Esophagus muscularis mucosa (tissue), 4 donors: ENCODE data around the gene PTPRT. TPM values are rescaled to one million over a fixed set of nuclear protein-coding genes. Genes with fewer than 3 reads are reported as not detected.

Experiments used
- DNase-seq: peaks from one replicate; pipeline ENCODE4 v3.0.0-alpha.2; 2017; ENCODE audit errors: extremely low spot score
- H3K27ac ChIP-seq, 4 donors: fragments of 200-600 bp; sonication (generic); replicated peaks in 1 of 4; 1 replicate in 3 of 4; 2 replicates in 1 of 4; pipeline ENCODE4 v1.5.1; 2016 to 2019; ENCODE audit warnings: mild to moderate bottlenecking in 1 of 4
- H3K27me3 ChIP-seq, 4 donors: fragments of 200-600 bp; sonication (generic); one replicate each; pipeline versions ENCODE4 v1.5.1 to v1.6.0; 2016 to 2019
- H3K36me3 ChIP-seq, 4 donors: fragments of 200-600 bp; sonication (generic); one replicate each; pipeline ENCODE4 v1.5.1; 2016 to 2019
- H3K4me1 ChIP-seq, 4 donors: fragments of 200-600 bp; sonication (generic); one replicate each; pipeline ENCODE4 v1.5.1; 2016 to 2019
- H3K4me3 ChIP-seq, 4 donors: fragments of 200-600 bp; sonication (generic); 1 replicate in 2 of 4; 2 replicates in 2 of 4; pipeline ENCODE4 v1.5.1; 2016 to 2019; ENCODE audit warnings: mild to moderate bottlenecking in 4 of 4, moderate library complexity in 1 of 4
- H3K9me3 ChIP-seq, 4 donors: fragments of 200-600 bp; sonication (generic); 1 replicate in 3 of 4; 2 replicates in 1 of 4; pipeline ENCODE4 v1.5.1; 2016 to 2019
- EP300 ChIP-seq: sonication (generic); formaldehyde crosslinking; IDR thresholded peaks from one replicate; pipeline ENCODE4 v1.6.1; 2017; ENCODE audit warnings: antibody characterized with exemption
- POLR2A ChIP-seq: fragments of 450-650 bp; IDR thresholded peaks from one replicate; pipeline ENCODE4 v1.6.1; 2017; ENCODE audit warnings: antibody characterized with exemption, moderate library complexity, mild to moderate bottlenecking, low read depth
- POLR2AphosphoS5 ChIP-seq, 2 donors: sonication (generic); formaldehyde crosslinking; IDR thresholded peaks; one replicate each; pipeline ENCODE4 v1.6.1; 2017; ENCODE audit warnings: antibody characterized with exemption in 2 of 2
- WGBS: methylation state at CpG from one replicate; pipeline ENCODE4 v1.1.5; 2018; 5-methylcytosine and 5-hydroxymethylcytosine counted together
- intact Hi-C: fragments of 100-400 bp; cut with DNase I; formaldehyde crosslinking; loops from one replicate; pipeline ENCODE4 v1.15.1; 2023
- total RNA-seq, 4 donors: library from RNA; depleted of rRNA; stranded (reverse); fragments of >200 nt; gene quantifications; one replicate each; pipeline versions ENCODE4 v1.1.0 to v1.2.1, GENCODE V29; 2016
- TF ChIP-seq, protein P1 (sequence below), 3 experiments: fragments of 200-600 bp in 2 of 3; fragments of 450-650 bp in 1 of 3; sonication (generic) in 2 of 3; IDR thresholded peaks; one replicate each; pipeline ENCODE4 v1.5.1; 2017 to 2019; ENCODE audit warnings: antibody characterized with exemption in 3 of 3, mild to moderate bottlenecking in 2 of 3, moderate library complexity in 1 of 3

Gene PTPRT
- total RNA-seq, 4 donors from 2014 or later, result 0.06 to 0.39 TPM; not detected in 2

GRCh38 chr20:42742926-42743325, 446.8 kb downstream of the PTPRT start:
- Histone ChIP-seq H3K9me3 (peaks cover 0 to 22% (median 13%) of the 10 kb centered on the region in 4 donors), H3K27me3 (no peaks in the 10 kb centered on the region), H3K36me3 (no peaks in the 10 kb centered on the region), H3K27ac (no peak overlapping the region), H3K4me3 (no peak overlapping the region), H3K4me1 (no peaks in the 10 kb centered on the region)
- DNase-seq, result no peak
- TF ChIP-seq POLR2AphosphoS5 (IDR thresholded peaks at IDR 0.05) (no peak), POLR2A (no peak), EP300 (no peak)
- TF ChIP-seq, protein P1, sequence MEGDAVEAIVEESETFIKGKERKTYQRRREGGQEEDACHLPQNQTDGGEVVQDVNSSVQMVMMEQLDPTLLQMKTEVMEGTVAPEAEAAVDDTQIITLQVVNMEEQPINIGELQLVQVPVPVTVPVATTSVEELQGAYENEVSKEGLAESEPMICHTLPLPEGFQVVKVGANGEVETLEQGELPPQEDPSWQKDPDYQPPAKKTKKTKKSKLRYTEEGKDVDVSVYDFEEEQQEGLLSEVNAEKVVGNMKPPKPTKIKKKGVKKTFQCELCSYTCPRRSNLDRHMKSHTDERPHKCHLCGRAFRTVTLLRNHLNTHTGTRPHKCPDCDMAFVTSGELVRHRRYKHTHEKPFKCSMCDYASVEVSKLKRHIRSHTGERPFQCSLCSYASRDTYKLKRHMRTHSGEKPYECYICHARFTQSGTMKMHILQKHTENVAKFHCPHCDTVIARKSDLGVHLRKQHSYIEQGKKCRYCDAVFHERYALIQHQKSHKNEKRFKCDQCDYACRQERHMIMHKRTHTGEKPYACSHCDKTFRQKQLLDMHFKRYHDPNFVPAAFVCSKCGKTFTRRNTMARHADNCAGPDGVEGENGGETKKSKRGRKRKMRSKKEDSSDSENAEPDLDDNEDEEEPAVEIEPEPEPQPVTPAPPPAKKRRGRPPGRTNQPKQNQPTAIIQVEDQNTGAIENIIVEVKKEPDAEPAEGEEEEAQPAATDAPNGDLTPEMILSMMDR (IDR thresholded peaks at IDR 0.05), result no peak
- intact Hi-C loops, result no loop called here
- whole genome bisulfite sequencing, result 82% methylated on average over 5 of the region's 5 CpGs

- intact Hi-C loops, result no loop called here
- 76% methylated on average over 4 of the region's 4 CpGs for WGBS
- H3K27me3 ChIP-seq, result no peaks in the 10 kb centered on the region
- no peak for TF ChIP-seq POLR2A
- no peak for TF ChIP-seq POLR2AphosphoS5 (IDR thresholded peaks at IDR 0.05)
- TF ChIP-seq, protein P1 (IDR thresholded peaks at IDR 0.05), result no peak
- no peak for TF ChIP-seq EP300
- H3K9me3 ChIP-seq, result peaks cover 0 to 22% (median 13%) of the 10 kb centered on the region in 4 donors
- no peaks in the 10 kb centered on the region for H3K36me3 ChIP-seq
- no peak overlapping the region for H3K27ac ChIP-seq
- no peak overlapping the region for H3K4me3 ChIP-seq
- DNase-seq, result no peak
- no peaks in the 10 kb centered on the region for H3K4me1 ChIP-seq
Observed at GRCh38 chr20:42741906-42742305, 447.8 kb downstream of the PTPRT start.

GRCh38 chr20:42740226-42740870, 449.4 kb downstream of the PTPRT start:
- Histone ChIP-seq H3K27me3 (peaks cover 0 to 11% (median 0%) of the 10 kb centered on the region in 4 donors), H3K36me3 (no peaks in the 10 kb centered on the region), H3K4me3 (no peak overlapping the region), H3K4me1 (no peaks in the 10 kb centered on the region), H3K9me3 (peaks cover 0 to 22% (median 13%) of the 10 kb centered on the region in 4 donors), H3K27ac (no peak overlapping the region)
- TF ChIP-seq POLR2A (no peak), POLR2AphosphoS5 (IDR thresholded peaks at IDR 0.05) (no peak), EP300 (no peak)
- TF ChIP-seq, protein P1 (IDR thresholded peaks at IDR 0.05), result no peak
- WGBS, result 46% methylated on average over 6 of the region's 6 CpGs
- intact Hi-C loops, result no loop called here
- DNase-seq, result no peak

DNA sequence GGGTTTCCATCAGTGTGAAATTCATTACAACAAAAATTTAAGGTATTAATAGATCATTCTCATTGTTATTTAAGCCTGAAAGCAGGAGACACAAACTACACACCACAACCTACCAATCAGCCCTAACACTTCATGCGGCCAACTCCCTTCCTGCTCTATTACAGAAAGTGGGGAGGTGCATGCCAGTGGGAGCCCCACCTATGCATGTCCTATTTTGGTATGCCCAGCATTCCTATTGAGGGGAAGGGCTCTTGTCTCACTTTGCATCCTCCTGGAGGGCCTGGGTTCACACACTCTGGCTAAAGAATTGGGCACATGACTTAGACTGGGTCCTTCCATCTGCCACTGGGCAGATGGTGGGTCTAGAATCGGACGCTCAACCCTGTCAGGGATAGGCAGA, 450.0 kb downstream of the PTPRT start:
- intact Hi-C loops, result no loop called here
- Histone ChIP-seq H3K4me1 (no peaks in the 10 kb centered on the region), H3K4me3 (no peak overlapping the region), H3K36me3 (no peaks in the 10 kb centered on the region), H3K27ac (no peak overlapping the region), H3K9me3 (peaks cover 0 to 16% (median 13%) of the 10 kb centered on the region in 4 donors), H3K27me3 (peaks cover 0 to 11% (median 0%) of the 10 kb centered on the region in 4 donors)
- no peak for TF ChIP-seq POLR2A
- no peak for TF ChIP-seq POLR2AphosphoS5 (IDR thresholded peaks at IDR 0.05)
- TF ChIP-seq EP300, result no peak
- TF ChIP-seq, protein P1 (IDR thresholded peaks at IDR 0.05), result no peak
- 83% methylated on average over 3 of the region's 3 CpGs for WGBS
- DNase-seq, result no peak

DNA sequence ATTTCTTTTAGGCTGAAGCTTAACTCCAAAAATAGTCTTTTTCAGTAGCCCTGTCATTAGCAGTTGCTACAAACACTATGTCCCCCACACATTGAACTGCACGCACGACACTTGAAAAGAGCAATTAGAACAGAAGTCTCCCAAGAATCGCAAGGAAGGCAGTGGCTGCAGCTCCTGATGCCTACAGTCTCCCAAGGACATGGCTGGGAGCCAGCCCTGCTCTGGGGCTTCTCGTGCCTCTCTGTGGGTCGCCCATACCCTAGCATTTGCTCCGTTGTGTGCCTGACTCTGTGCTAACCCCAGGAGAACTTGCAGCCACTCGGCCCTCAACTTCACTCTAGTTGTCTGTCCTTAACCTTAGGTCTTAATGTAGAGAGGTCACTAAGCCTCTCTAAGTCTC, 454.2 kb downstream of the PTPRT start:
- H3K36me3 ChIP-seq, result no peaks in the 10 kb centered on the region
- peaks cover 0 to 11% (median 0%) of the 10 kb centered on the region in 4 donors for H3K27me3 ChIP-seq
- 83% methylated on average over 7 of the region's 7 CpGs for WGBS
- no peak overlapping the region for H3K4me3 ChIP-seq
- no peaks in the 10 kb centered on the region for H3K9me3 ChIP-seq
- DNase-seq, result no peak
- TF ChIP-seq EP300 (no peak), POLR2A (no peak), POLR2AphosphoS5 (IDR thresholded peaks at IDR 0.05) (no peak)
- TF ChIP-seq, protein P1 (IDR thresholded peaks at IDR 0.05), result no peak
- intact Hi-C loops, result no loop called here
- no peak overlapping the region for H3K27ac ChIP-seq
- H3K4me1 ChIP-seq, result no peaks in the 10 kb centered on the region
